Chondrocyte (in vitro differentiated cells): ENCODE measurements around the gene RTP5. TPM values are rescaled to one million over a fixed set of nuclear protein-coding genes. Genes with fewer than 3 reads are reported as not detected.

ENCODE experiments used
- DNase-seq: peaks from one replicate; pipeline ENCODE4 v3.0.0; 2021; ENCODE audit warnings: mixed read lengths, low spot score
- H3K27ac Mint-ChIP-seq: one replicate; pipeline ENCODE4 v1.8.0; 2021; ENCODE audit warnings: mild to moderate bottlenecking, moderate library complexity, mixed read lengths; ENCODE audit not compliant: unreplicated experiment
- H3K27me3 Mint-ChIP-seq: 2 replicates; pipeline ENCODE4 v1.8.0; 2021; ENCODE audit warnings: low read depth, mixed read lengths
- H3K36me3 Mint-ChIP-seq: 2 replicates; pipeline ENCODE4 v1.8.0; 2021; ENCODE audit warnings: low read depth, mixed read lengths
- H3K4me1 Mint-ChIP-seq: 2 replicates; pipeline ENCODE4 v1.8.0; 2021; ENCODE audit warnings: low read depth, mild to moderate bottlenecking, mixed read lengths
- H3K4me3 Mint-ChIP-seq: one replicate; pipeline ENCODE4 v1.8.0; 2021; ENCODE audit warnings: mild to moderate bottlenecking, moderate library complexity, mixed read lengths; ENCODE audit not compliant: unreplicated experiment
- H3K9me3 Mint-ChIP-seq: 2 replicates; pipeline ENCODE4 v1.8.0; 2021; ENCODE audit warnings: low read depth, mixed read lengths
- CTCF ChIP-seq: fragments of 200-600 bp; sonication (generic); IDR thresholded peaks from 2 replicates; pipeline ENCODE4 v1.5.0; 2021; ENCODE audit warnings: antibody characterized with exemption, mild to moderate bottlenecking, moderate library complexity
- total RNA-seq: library from RNA; stranded (reverse); gene quantifications from 3 replicates; pipeline ENCODE4 v1.2.1, GENCODE V29; 2021

Gene RTP5
- total RNA-seq, 1 donor from 2014 or later: not detected

DNA sequence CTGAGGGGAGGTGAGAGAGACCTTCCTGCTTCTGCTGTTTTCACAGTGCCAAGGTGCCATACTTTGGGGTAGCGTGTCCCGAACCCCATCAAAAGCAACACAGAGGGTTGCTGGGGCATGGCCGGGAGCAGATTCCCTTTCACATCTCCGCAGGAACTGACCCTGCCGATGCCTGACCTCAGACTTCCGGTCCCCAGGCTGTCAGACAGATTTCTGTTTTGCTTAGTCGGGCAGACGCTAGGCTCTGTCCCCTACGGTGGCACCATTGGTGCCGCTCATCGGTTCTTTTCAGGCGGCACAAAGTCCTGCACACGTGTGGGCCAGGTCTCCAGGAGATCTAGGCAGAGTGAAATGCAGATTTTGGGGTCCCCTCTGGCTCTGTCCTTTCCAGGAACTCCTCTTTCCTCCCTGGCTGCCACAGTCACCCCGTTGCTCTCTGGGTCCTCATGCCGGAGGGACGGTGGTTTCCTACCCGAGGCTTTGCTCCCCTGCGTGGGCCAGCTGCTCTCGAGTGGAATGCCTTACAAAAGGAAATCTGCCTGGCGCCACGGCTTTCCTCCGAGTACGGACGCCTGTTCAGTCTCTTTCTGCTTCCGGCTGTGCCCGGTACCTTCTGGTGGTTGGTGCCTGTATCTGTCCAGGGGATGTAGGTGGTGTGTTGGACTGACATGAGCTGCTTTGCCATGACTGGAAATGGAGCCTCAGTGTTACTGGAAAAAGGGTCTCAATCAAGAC lies 39.3 kb downstream of the RTP5 start:
- no peak for DNase-seq
- no peak overlapping the region for H3K27ac Mint-ChIP-seq
- peak overlapping the region; percentile 58 for H3K4me3 Mint-ChIP-seq
- H3K9me3 Mint-ChIP-seq: peaks cover 10% of the 10 kb centered on the region
- H3K36me3 Mint-ChIP-seq: peaks cover 3% of the 10 kb centered on the region
- H3K4me1 Mint-ChIP-seq: peaks cover 12% of the 10 kb centered on the region
- no peak for TF ChIP-seq CTCF
- H3K27me3 Mint-ChIP-seq: peaks cover 9% of the 10 kb centered on the region

DNA sequence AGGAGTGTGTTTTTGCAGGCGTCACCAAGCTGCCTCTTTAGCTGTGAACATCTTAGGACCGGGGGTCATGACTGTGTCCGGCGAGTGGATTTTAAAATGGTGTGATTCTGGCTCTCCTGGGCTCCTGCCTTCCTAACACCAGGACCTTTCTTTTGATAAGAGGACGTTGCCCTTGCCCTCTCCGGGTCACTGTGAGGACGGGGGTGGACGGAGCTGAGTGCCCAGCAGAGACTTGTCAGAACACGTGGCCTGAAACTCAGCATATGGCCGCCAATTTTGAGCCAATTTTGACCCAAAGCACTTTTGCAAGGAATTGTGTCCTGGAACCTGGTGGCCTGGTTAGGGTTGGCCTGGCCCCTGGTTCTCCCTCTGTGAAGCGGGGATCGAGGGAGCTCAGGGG lies 40.2 kb downstream of the RTP5 start:
- no peak overlapping the region for H3K27ac Mint-ChIP-seq
- H3K36me3 Mint-ChIP-seq: peaks cover 3% of the 10 kb centered on the region

GRCh38 chr2:241910604-241911520 lies 41.3 kb downstream of the RTP5 start:
- peaks cover 7% of the 10 kb centered on the region for H3K36me3 Mint-ChIP-seq
- H3K4me1 Mint-ChIP-seq: peaks cover 12% of the 10 kb centered on the region
- no peak overlapping the region for H3K4me3 Mint-ChIP-seq
- peaks cover 17% of the 10 kb centered on the region for H3K9me3 Mint-ChIP-seq
- TF ChIP-seq CTCF: no peak
- no peak overlapping the region for H3K27ac Mint-ChIP-seq
- peaks cover 9% of the 10 kb centered on the region for H3K27me3 Mint-ChIP-seq
- no peak for DNase-seq

More for the DNA sequence above, 40.2 kb downstream of the RTP5 start:
- TF ChIP-seq CTCF: no peak
- H3K4me1 Mint-ChIP-seq: peaks cover 12% of the 10 kb centered on the region
- H3K27me3 Mint-ChIP-seq: peaks cover 9% of the 10 kb centered on the region
- H3K4me3 Mint-ChIP-seq: no peak overlapping the region
- DNase-seq: no peak
- H3K9me3 Mint-ChIP-seq: peaks cover 12% of the 10 kb centered on the region

GRCh38 chr2:241911551-241911950 lies 42.0 kb downstream of the RTP5 start:
- Mint-ChIP-seq H3K4me1 (peaks cover 12% of the 10 kb centered on the region), H3K9me3 (peaks cover 22% of the 10 kb centered on the region), H3K27ac (no peak overlapping the region), H3K36me3 (peaks cover 11% of the 10 kb centered on the region), H3K4me3 (no peak overlapping the region), H3K27me3 (peaks cover 9% of the 10 kb centered on the region)
- no peak for DNase-seq
- no peak for TF ChIP-seq CTCF

DNA sequence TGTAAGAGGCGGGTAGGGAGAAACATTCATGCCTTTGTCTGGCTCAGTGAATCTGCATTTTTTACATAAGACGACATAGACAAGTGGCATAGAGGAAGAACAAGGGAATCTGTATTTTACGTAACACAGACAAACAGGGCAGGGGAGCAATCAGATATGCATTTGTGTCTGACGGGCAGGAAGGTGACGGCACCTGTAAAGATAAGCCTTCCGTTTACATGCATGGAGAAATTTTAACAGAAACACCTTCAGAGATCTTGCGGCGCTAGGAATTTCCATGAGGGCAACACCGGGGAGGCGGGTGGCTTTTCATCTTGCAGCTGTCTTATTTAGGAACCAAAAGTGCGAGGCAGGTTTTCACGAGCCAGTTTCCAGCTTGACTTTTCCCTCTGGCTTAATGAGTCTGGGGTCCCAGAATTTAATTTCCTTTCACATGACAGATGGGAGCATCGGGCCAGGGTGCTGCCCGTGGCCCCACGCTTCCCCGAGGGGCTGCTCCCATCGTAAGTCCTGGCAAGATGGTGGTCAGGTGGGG lies 42.6 kb downstream of the RTP5 start:
- Mint-ChIP-seq H3K4me3 (no peak overlapping the region), H3K36me3 (peaks cover 13% of the 10 kb centered on the region), H3K27me3 (peaks cover 9% of the 10 kb centered on the region), H3K9me3 (peaks cover 24% of the 10 kb centered on the region), H3K27ac (no peak overlapping the region), H3K4me1 (peaks cover 12% of the 10 kb centered on the region)
- no peak for DNase-seq
- no peak for TF ChIP-seq CTCF
